CD4-positive, alpha-beta T cell treated with Interleukin-15 for 4 hours (primary cell): ENCODE measurements around the gene SURF2.
"Not testable (repeated sequence)": the region's sequence is repeated elsewhere in the genome, so short reads cannot be mapped to it uniquely, and the experiment has no call there.

ENCODE experiments used
- DNase-seq: peaks from one replicate; pipeline ENCODE4 v3.0.0-alpha.2; 2020; ENCODE audit warnings: low spot score

Gene SURF2

GRCh38 chr9:133356391-133357091 lies at the start of gene SURF2, which contains the start of gene SURF1:
Gene SURF2, plus strand, starts transcription at chr9:133356550. Its CDS starts 43 bp downstream, at chr9:133356593.
Gene SURF1, minus strand, starts transcription at chr9:133356487. Its CDS starts 34 bp downstream, at chr9:133356453.
- DNase-seq = peak; percentile 84

GRCh38 chr9:133307301-133307700 lies 49.0 kb upstream of the SURF2 start:
- no peak for DNase-seq

GRCh38 chr9:133309608-133310007 lies 46.7 kb upstream of the SURF2 start:
- DNase-seq = no peak

- no peak for DNase-seq
These were observed 40.4 kb upstream of the SURF2 start for GRCh38 chr9:133315997-133316396.

GRCh38 chr9:133317551-133317950 lies 38.8 kb upstream of the SURF2 start:
- DNase-seq = not testable (repeated sequence)

- DNase-seq = no peak
These were observed 35.9 kb upstream of the SURF2 start for GRCh38 chr9:133320421-133320881.

GRCh38 chr9:133321411-133321935 lies 34.9 kb upstream of the SURF2 start:
- DNase-seq = no peak

GRCh38 chr9:133322701-133323100 lies 33.6 kb upstream of the SURF2 start:
- DNase-seq = no peak

GRCh38 chr9:133323211-133323610 lies 33.1 kb upstream of the SURF2 start:
- no peak for DNase-seq

GRCh38 chr9:133323991-133324703 lies 32.2 kb upstream of the SURF2 start:
- no peak for DNase-seq

- not testable (repeated sequence) for DNase-seq
These were observed 29.3 kb upstream of the SURF2 start for GRCh38 chr9:133327021-133327420.

GRCh38 chr9:133327834-133328484 lies 28.4 kb upstream of the SURF2 start:
- no peak for DNase-seq

GRCh38 chr9:133329306-133330156 lies 26.8 kb upstream of the SURF2 start:
- not testable (repeated sequence) for DNase-seq

GRCh38 chr9:133331221-133331620 lies 25.1 kb upstream of the SURF2 start:
- DNase-seq = no peak

GRCh38 chr9:133331641-133332380 lies 24.5 kb upstream of the SURF2 start:
- DNase-seq = no peak

- no peak for DNase-seq
These were observed 24.0 kb upstream of the SURF2 start for GRCh38 chr9:133332381-133332730.

- no peak for DNase-seq
These were observed 23.3 kb upstream of the SURF2 start for GRCh38 chr9:133333011-133333410.

- DNase-seq = no peak
These were observed 22.8 kb upstream of the SURF2 start for GRCh38 chr9:133333566-133333965.

GRCh38 chr9:133334161-133334560 lies 22.2 kb upstream of the SURF2 start:
- no peak for DNase-seq

GRCh38 chr9:133334888-133335287 lies 21.5 kb upstream of the SURF2 start:
- not testable (repeated sequence) for DNase-seq
